Measurements from ENCODE around the gene LRBA.

Gene LRBA

DNA sequence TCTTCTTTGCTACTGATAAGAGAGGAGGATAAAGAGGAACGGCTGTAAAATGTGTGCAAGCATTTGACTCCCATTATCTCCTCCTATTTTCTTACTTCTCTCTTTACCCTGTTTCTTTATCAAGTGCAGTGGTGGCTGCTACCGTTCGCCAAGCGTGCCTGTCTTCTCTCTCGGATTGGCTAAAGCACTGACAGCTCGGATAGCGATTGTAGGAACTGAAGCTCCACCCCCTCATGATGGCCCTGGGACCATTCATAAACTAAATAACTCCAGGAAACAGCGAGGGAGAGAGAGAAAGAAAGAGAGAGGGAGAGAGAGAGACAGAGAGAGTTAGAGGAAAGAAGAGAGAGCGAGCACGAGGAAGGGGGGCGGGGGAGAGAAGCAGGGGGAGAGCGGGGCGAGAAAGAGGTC is 433.4 kb downstream of the LRBA start:
- no peak for DNase-seq (ENCODE audit: low spot score)
- in situ Hi-C loops (cut with MboI; ENCODE audit: low pct_unique_long_range_greater_than_20kb, low sequenced_read_pairs, unreplicated experiment): no loop called here
- TF ChIP-seq, protein P1, sequence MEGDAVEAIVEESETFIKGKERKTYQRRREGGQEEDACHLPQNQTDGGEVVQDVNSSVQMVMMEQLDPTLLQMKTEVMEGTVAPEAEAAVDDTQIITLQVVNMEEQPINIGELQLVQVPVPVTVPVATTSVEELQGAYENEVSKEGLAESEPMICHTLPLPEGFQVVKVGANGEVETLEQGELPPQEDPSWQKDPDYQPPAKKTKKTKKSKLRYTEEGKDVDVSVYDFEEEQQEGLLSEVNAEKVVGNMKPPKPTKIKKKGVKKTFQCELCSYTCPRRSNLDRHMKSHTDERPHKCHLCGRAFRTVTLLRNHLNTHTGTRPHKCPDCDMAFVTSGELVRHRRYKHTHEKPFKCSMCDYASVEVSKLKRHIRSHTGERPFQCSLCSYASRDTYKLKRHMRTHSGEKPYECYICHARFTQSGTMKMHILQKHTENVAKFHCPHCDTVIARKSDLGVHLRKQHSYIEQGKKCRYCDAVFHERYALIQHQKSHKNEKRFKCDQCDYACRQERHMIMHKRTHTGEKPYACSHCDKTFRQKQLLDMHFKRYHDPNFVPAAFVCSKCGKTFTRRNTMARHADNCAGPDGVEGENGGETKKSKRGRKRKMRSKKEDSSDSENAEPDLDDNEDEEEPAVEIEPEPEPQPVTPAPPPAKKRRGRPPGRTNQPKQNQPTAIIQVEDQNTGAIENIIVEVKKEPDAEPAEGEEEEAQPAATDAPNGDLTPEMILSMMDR (IDR thresholded peaks at IDR 0.05; ENCODE audit: extremely low read depth, insufficient read depth, missing control alignments): no peak

DNA sequence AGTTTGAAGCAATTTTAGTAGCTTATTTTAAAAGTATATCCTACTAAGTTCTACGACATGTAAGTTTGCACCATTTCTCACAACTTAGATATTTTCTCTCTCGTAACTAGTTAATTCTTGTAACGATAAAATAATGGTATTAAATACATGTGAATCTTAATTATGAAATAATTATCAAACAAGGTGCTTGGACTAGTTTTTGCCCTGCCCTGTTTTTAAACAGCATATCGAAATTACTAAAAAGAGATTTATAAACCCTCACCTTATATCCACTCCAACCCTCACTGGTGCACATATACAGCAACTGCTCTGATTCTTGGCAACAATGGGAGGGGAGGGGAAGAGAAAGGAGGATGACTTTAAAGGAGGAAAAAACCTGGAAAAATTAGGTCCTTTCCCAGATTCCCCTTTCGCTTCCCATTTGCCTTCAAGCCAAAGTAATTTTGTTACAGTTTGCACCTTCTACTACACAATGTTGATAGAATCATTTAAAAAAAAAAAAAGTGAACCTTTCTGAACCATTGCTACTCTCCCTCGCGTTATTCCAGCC is 434.0 kb downstream of the LRBA start:
- TF ChIP-seq, protein P1 (IDR thresholded peaks at IDR 0.05; ENCODE audit: extremely low read depth, insufficient read depth, missing control alignments): no peak
- in situ Hi-C loops (cut with MboI; ENCODE audit: low pct_unique_long_range_greater_than_20kb, low sequenced_read_pairs, unreplicated experiment): no loop called here
- DNase-seq (ENCODE audit: low spot score): no peak

DNA sequence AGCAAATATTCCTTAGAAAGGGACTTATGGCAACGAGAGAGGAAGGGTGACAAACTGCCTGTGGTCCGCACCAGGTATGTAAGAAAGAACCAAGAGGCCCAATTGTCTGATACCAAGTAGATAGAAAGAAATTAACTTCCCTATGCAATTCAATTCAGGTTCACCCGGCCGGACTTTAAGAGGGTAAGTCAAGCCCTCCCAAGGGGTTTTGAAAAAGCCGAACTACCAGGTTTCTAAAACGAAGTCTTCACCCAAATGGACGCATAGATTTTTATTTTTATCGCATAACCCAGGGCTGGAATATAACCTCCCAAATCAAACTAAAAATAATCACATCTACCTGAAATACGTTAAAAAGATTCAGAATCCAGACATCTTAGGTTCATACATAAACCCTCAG is 434.8 kb downstream of the LRBA start:
- in situ Hi-C loops (cut with MboI; ENCODE audit: low pct_unique_long_range_greater_than_20kb, low sequenced_read_pairs, unreplicated experiment): no loop called here
- TF ChIP-seq, protein P1 (IDR thresholded peaks at IDR 0.05; ENCODE audit: extremely low read depth, insufficient read depth, missing control alignments): no peak
- no peak for DNase-seq (ENCODE audit: low spot score)

DNA sequence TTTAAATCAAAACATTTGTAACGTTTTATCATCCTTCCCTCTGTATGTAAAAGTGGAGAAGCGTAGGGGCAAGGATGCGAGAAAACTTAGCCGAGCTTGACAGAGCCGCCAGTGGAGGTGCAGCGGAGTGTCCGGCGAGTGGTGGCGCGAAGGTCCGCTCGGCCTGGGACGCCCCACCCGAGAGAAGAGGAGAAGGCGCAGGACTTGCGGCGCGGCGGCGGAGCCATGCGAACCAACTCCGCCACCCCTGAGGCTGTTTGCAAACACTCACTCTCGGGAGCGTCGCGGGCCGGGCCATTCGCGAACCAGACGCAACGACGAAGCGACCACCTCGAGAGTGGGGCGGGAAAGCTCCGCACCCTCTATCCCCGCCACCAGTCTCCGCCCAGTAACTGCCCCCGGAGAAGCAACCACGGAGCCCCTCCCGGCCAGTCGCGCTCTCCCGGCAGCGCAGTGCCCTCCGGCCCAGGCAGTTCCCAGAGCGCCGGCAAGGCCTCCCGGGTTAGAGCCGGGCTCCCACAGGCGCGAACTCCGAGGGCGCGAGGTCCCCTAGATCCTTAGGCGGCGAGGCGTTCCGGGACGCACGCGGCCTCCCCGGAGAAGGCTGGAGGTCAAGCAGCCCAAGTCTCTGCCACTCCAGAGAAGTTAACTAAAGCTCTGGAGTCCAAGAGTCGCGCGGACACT is 435.4 kb downstream of the LRBA start:
- TF ChIP-seq, protein P1 (IDR thresholded peaks at IDR 0.05; ENCODE audit: extremely low read depth, insufficient read depth, missing control alignments): no peak
- no peak for DNase-seq (ENCODE audit: low spot score)
- in situ Hi-C loops (cut with MboI; ENCODE audit: low pct_unique_long_range_greater_than_20kb, low sequenced_read_pairs, unreplicated experiment): no loop called here

DNA sequence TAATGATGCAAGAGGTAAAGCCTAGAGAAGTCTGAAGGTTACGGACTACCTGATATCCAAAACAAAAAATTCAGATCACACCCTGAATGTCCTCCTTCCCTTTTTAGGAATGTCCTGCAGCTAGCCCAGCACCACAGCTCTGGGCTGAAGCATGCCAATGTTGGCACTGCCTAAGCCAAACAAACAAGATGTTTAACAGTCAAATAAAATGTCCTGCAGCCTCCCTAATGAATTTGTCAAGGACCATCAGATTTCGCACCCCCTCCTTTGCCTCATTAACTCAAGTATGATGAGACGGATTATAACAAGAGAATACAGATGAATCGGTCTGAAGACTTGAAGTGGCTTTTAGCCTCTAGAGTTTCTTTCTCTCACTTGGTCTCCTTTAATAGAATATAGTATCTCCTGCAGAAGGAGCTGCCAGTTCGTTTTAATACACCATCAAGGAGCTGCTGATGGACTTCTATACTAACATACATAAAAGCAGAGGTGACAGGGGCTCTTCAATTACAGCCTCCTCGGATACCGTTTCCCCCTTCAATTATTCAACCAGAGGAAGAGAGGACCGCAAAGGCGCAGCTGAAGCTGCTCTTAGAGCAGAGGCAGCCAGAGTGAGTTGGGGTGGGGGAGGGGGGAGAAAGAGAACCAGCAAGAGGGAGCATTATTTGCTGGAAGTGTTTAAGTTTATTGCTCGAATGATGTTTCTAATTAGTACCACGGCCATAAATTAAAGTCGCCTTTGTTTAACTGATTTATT is 436.2 kb downstream of the LRBA start:
- in situ Hi-C loops (cut with MboI; ENCODE audit: low pct_unique_long_range_greater_than_20kb, low sequenced_read_pairs, unreplicated experiment): no loop called here
- DNase-seq (ENCODE audit: low spot score): no peak
- TF ChIP-seq, protein P1 (IDR thresholded peaks at IDR 0.05; ENCODE audit: extremely low read depth, insufficient read depth, missing control alignments): no peak

DNA sequence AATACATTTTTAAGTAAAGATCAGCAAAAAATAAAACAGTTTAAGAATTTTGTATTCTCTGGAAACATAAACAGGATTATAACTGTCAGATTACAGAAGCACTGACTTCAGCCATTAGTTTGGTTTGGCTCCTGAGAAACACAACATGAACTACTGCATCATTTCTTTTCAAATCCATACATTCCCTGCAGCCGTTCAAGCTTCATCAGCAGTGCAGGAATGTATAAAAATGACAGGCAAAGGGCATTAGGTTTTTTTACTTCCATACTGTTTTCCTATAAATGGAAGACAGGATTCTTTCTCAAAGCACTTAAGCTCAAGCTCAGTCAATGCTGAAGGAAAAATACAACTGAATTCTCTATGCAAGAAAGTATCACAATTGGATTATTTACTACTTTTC is 437.3 kb downstream of the LRBA start:
- TF ChIP-seq, protein P1 (IDR thresholded peaks at IDR 0.05; ENCODE audit: extremely low read depth, insufficient read depth, missing control alignments): no peak

More for the DNA sequence above, 437.3 kb downstream of the LRBA start:
- DNase-seq (ENCODE audit: low spot score): no peak
- in situ Hi-C loops (cut with MboI; ENCODE audit: low pct_unique_long_range_greater_than_20kb, low sequenced_read_pairs, unreplicated experiment): no loop called here

Data from GM13977 (cell line).